Measurements from ENCODE around the gene PAK5. TPM values are rescaled to one million over a fixed set of nuclear protein-coding genes. Genes with fewer than 3 reads are reported as not detected.

PAK5 gene
- polyA plus RNA-seq, 1 of the 3 experiments (the other 2 are of a cell fraction) = 0.03 TPM

DNA sequence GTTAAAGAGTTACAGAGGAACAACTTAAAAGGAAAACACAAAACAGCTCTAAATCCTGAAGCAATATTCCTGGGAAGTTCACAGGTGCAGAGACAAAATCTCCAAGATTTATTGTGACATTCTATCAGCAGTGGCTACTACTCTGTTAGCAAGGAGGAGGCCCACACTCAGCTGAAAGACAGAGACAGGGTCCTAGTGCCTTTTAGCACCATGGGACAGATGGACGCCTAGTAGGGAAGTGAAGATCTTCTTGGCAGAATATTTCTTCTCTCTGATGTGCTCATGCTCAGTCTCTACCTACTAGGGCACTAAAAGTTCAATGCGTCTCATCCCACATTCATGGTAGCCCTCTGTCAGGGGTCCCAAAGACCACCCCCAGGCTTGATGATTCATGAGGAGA lies 191.1 kb downstream of the PAK5 start:
- H3K9me2 ChIP-seq = no peaks in the 10 kb centered on the region
- no peaks in the 10 kb centered on the region for H3K79me2 ChIP-seq (ENCODE audit: insufficient read depth)
- no peak overlapping the region for H3K4me2 ChIP-seq
- DNase-seq = no peak
- H3K4me3 ChIP-seq (ENCODE audit: low read depth in 2 of 2, low read length in 1 of 2) = no peak overlapping the region
- H4K20me1 ChIP-seq (ENCODE audit: insufficient read depth) = no peaks in the 10 kb centered on the region
- H3K9ac ChIP-seq = no peak overlapping the region
- 63% methylated on average over 2 of the region's 2 CpGs for WGBS (ENCODE audit: low lambda C conversion rate)
- no peaks in the 10 kb centered on the region for H3K27me3 ChIP-seq (ENCODE audit: insufficient read depth)
- no peaks in the 10 kb centered on the region for H3K4me1 ChIP-seq (ENCODE audit: control insufficient read depth in 1 of 2, insufficient read depth in 2 of 2, low read depth in 1 of 2, low read length in 1 of 2)
- no peaks in the 10 kb centered on the region for H3K9me3 ChIP-seq
- TF ChIP-seq FOXM1 (IDR thresholded peaks at IDR 0.05; ENCODE audit: low read depth) (no peak), POLR2AphosphoS5 (IDR thresholded peaks at IDR 0.05; ENCODE audit: low read depth, low read length) (no peak), GATA2 (CRISPR knock-in tag; IDR thresholded peaks at IDR 0.05) (no peak), TCF12 (IDR thresholded peaks at IDR 0.05) (no peak), FOXJ3 (CRISPR knock-in tag; IDR thresholded peaks at IDR 0.05) (no peak), NRF1 (IDR thresholded peaks at IDR 0.05; ENCODE audit: low read depth, low read length) (no peak), CHD2 (IDR thresholded peaks at IDR 0.05; ENCODE audit: low read length, partially characterized antibody) (no peak)
- H3F3A ChIP-seq (replicated peaks; ENCODE audit: insufficient read depth) = no peaks in the 10 kb centered on the region
- H3K27ac ChIP-seq (ENCODE audit: low read depth in 2 of 2, low read length in 1 of 2) = no peak overlapping the region
- POLR2A ChIA-PET = no interaction called here
- H2AFZ ChIP-seq (ENCODE audit: low read depth) = no peak overlapping the region
- CTCF ChIA-PET = interaction anchor here (0.6 to 2.2 kb wide), 5 partner anchors 12 to 331 kb away, joined by 3 to 7 read pairs (median 3); no protein-coding TSS in a partner anchor
- H3K36me3 ChIP-seq (replicated peaks in 1 of 2; ENCODE audit: control insufficient read depth in 1 of 2, insufficient read depth in 2 of 2, low read length in 1 of 2) = no peaks in the 10 kb centered on the region

DNA sequence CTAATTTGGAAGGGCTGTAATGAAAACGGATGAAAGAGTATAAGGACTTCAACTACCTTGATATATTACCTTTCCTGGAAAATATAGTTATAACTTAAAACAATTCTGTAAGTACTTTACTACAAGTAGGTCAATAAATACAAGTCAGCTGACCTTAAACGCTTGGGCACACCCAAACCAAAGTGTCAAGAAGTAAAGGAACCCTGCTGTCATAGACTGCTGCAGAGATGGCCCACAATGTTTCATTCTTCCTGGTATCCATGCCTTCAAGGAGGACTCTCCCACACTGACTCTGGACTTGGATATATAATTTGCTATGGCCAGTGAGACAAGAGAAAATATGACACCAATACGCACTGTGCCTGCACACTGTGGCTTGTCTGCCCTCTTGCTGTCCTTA lies 192.5 kb downstream of the PAK5 start:
- no peak for DNase-seq
- no peak overlapping the region for H3K27ac ChIP-seq (ENCODE audit: low read depth in 2 of 2, low read length in 1 of 2)
- ChIA-PET POLR2A (no interaction called here), CTCF (interaction anchor here (2.2 kb wide), 1 partner anchor 30 kb away, joined by 7 read pairs; no protein-coding TSS in a partner anchor)
- H3K27me3 ChIP-seq (ENCODE audit: insufficient read depth) = no peaks in the 10 kb centered on the region
- no peaks in the 10 kb centered on the region for H3K9me2 ChIP-seq
- H2AFZ ChIP-seq (ENCODE audit: low read depth) = no peak overlapping the region
- H3K4me3 ChIP-seq (ENCODE audit: low read depth in 2 of 2, low read length in 1 of 2) = no peak overlapping the region
- H4K20me1 ChIP-seq (ENCODE audit: insufficient read depth) = no peaks in the 10 kb centered on the region
- no peak for TF ChIP-seq CHD2 (IDR thresholded peaks at IDR 0.05; ENCODE audit: low read length, partially characterized antibody)
- no peak for TF ChIP-seq FOSL2 (IDR thresholded peaks at IDR 0.05; ENCODE audit: borderline replicate concordance, low read depth)
- TF ChIP-seq, protein P1, sequence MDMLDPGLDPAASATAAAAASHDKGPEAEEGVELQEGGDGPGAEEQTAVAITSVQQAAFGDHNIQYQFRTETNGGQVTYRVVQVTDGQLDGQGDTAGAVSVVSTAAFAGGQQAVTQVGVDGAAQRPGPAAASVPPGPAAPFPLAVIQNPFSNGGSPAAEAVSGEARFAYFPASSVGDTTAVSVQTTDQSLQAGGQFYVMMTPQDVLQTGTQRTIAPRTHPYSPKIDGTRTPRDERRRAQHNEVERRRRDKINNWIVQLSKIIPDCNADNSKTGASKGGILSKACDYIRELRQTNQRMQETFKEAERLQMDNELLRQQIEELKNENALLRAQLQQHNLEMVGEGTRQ (IDR thresholded peaks at IDR 0.05; ENCODE audit: borderline replicate concordance, low read depth, low read length) = no peak
- TF ChIP-seq EZH2phosphoT487 (IDR thresholded peaks at IDR 0.05; ENCODE audit: borderline replicate concordance, low read depth) = no peak
- TF ChIP-seq SMC3 (IDR thresholded peaks at IDR 0.05; ENCODE audit: low read depth, low read length) = no peak
- TF ChIP-seq USF1 (IDR thresholded peaks at IDR 0.05; ENCODE audit: borderline replicate concordance, low read depth) = no peak
- TF ChIP-seq, protein P2, sequence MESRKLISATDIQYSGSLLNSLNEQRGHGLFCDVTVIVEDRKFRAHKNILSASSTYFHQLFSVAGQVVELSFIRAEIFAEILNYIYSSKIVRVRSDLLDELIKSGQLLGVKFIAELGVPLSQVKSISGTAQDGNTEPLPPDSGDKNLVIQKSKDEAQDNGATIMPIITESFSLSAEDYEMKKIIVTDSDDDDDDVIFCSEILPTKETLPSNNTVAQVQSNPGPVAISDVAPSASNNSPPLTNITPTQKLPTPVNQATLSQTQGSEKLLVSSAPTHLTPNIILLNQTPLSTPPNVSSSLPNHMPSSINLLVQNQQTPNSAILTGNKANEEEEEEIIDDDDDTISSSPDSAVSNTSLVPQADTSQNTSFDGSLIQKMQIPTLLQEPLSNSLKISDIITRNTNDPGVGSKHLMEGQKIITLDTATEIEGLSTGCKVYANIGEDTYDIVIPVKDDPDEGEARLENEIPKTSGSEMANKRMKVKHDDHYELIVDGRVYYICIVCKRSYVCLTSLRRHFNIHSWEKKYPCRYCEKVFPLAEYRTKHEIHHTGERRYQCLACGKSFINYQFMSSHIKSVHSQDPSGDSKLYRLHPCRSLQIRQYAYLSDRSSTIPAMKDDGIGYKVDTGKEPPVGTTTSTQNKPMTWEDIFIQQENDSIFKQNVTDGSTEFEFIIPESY (IDR thresholded peaks at IDR 0.05; ENCODE audit: borderline replicate concordance, low read depth) = no peak
- TF ChIP-seq RFX5 (IDR thresholded peaks at IDR 0.05; ENCODE audit: low read length) = no peak
- TF ChIP-seq GATA2 (CRISPR knock-in tag; IDR thresholded peaks at IDR 0.05) = no peak
- TF ChIP-seq RXRA (IDR thresholded peaks at IDR 0.05; ENCODE audit: borderline replicate concordance, low read depth) = no peak
- no peak for TF ChIP-seq YY1 (IDR thresholded peaks at IDR 0.05; ENCODE audit: low read depth)
- no peak for TF ChIP-seq NFIC (IDR thresholded peaks at IDR 0.05; ENCODE audit: borderline replicate concordance)
- no peak for TF ChIP-seq TAF1 (IDR thresholded peaks at IDR 0.05; ENCODE audit: borderline replicate concordance, low read depth, low read length)
- no peak for TF ChIP-seq REST (IDR thresholded peaks at IDR 0.05; ENCODE audit: low read depth, low read length)
- no peak for TF ChIP-seq MAX (IDR thresholded peaks at IDR 0.05; ENCODE audit: low read depth)
- no peak for TF ChIP-seq FOXM1 (IDR thresholded peaks at IDR 0.05; ENCODE audit: low read depth)
- TF ChIP-seq RCOR1 (IDR thresholded peaks at IDR 0.05; ENCODE audit: low read length) = no peak
- no peak for TF ChIP-seq TEAD4 (IDR thresholded peaks at IDR 0.05; ENCODE audit: borderline replicate concordance, insufficient read depth)
- H3K9ac ChIP-seq = no peak overlapping the region
- no peaks in the 10 kb centered on the region for H3K36me3 ChIP-seq (replicated peaks in 1 of 2; ENCODE audit: control insufficient read depth in 1 of 2, insufficient read depth in 2 of 2, low read length in 1 of 2)
- no peak overlapping the region for H3K4me2 ChIP-seq
- H3K79me2 ChIP-seq (ENCODE audit: insufficient read depth) = no peaks in the 10 kb centered on the region
- no peaks in the 10 kb centered on the region for H3K9me3 ChIP-seq
- H3F3A ChIP-seq (replicated peaks; ENCODE audit: insufficient read depth) = no peaks in the 10 kb centered on the region
- WGBS (ENCODE audit: low lambda C conversion rate) = 38% methylated on average over 3 of the region's 3 CpGs
- no peaks in the 10 kb centered on the region for H3K4me1 ChIP-seq (ENCODE audit: control insufficient read depth in 1 of 2, insufficient read depth in 2 of 2, low read depth in 1 of 2, low read length in 1 of 2)

All from SK-N-SH (cell line).